Activated CD8-positive, alpha-beta memory T cell treated with anti-CD3 and anti-CD28 coated beads for 48 hours (primary cell): ENCODE measurements around the gene FTCDNL1.

Experiments used
- DNase-seq, 3 experiments: peaks; one replicate each; pipeline ENCODE4 v3.0.0-alpha.2; 2020; ENCODE audit warnings: low read depth in 2 of 3, low spot score in 2 of 3

The FTCDNL1 gene

DNA sequence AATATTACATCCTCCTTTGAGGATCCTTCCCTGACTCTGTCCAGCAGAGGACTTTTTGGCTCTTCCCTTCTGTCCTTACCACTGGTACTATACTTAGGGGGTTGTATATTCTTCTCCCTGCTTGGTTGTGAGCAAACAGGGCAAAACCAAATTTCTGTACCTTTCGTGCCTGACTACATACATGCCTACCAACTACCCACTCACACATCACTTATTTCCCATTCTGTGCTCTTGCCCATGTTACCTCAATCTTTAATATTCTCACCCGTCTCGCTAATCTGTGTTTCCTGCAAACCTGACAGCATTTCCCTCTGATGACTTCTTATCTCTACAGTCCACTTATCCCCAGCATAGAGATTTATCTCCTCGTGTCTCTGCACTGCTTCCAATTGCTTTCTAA lies 58.6 kb downstream of the FTCDNL1 start:
- no peak for DNase-seq

DNA sequence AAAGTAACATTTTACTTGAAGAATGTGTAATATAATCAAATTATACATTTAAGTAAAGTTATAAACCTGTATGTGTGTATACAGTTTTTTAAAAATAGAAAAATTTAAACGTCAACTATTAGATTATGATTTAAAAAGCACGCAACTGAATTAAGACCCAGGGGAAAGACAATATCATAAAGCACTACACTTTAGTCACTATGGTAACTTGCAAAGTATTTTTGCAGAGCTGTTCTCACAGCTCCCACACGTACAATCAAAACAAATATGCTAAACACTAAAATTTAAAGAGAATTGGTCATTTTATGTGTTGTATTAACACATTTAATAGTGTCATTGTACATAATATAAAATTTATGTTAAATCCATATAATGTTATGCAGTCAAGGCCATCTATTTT lies 59.7 kb downstream of the FTCDNL1 start:
- no peak for DNase-seq

DNA sequence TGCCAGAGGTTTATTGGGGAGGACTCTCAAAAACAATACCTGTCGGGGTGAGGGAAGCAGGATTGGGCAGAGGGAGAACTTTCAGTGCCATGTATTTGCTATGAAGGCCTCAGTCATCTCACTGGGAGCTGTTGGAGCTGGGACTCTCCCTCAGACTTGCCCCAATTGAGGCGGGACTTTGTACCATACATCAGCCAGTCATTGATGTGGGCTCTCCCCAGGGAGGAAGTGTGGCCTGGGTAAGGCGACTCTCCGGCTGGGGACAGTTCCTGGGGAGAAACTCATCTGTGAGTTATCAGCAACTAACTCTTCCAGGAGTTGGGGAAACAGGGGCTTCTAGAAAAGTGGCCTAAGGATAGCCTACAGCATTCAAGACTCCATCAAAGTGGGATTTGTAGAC lies 66.5 kb downstream of the FTCDNL1 start:
- no peak for DNase-seq

DNA sequence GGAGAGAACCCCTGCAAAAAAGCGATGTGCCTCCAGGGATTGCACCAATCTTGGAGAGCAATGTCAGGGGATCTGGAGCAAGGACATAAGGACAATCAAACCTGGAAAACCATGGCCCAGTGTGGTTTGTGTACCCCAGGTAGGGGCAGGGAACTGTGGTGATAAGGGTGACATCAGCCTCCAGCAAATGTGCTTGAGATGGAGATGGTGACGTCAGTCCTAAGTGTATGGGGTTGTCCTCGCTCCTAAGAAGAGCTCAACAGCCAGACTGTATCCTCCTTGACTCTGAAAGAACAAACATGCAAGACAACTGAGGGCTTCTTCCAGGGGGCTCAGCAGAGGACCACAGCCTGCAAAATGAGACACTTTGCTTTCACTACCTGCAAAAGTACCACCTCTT lies 71.4 kb downstream of the FTCDNL1 start:
- DNase-seq, result no peak

DNA sequence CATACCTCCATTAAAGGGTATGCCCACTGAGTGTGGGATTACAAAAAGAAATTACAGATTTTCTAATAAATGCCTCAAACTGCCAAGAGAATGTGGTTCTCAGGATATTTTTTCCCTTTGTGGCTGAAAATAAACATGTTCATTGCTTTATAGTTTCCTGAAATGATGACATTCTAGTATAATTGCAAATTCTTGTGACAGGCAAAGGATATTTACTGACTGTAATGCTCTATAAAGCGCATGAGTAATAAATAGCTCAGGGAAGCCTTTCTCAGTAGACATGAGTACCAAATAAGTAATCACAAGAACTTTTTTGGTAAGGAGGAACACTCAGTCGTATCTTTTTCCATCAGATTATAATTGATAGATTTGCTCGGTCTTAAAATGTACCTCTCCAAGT lies 72.3 kb downstream of the FTCDNL1 start:
- no peak for DNase-seq

DNA sequence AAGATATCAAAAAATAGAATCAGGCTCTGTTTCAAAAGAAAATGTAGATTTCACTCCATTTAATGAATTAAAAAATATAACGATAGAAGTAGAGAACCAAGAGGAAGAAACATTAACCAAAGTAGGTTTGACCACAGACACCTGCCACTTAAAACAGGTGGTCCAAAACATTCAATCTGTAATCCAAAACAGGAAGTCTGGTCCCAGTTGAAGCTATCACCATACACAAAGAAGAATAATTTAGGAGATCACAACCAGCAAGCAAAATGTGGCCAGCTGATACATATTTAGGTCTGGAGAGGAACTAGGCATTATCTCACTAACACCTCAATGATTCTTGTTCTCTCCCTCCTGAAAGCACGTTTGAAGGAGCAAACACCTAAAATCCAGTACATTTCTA lies 73.1 kb downstream of the FTCDNL1 start:
- DNase-seq, result no peak

DNA sequence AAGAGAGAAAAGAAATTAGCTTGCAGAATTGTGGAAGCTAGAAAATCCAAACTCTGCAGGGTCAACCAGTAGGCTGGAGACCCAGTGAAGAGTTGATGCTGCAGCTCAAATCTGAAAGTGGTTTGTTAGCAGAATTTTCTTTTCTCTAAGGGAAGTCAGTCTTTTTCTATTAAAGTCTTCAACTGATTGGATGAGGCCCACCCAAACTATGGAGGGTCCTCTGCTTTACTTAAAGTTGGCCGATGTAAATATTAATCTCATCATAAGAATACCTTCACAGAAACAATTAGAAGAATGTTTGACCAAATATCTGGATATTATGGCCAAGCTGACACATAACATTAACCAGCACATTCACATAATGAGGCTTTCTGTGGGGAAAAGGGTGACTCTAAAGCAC lies 73.7 kb downstream of the FTCDNL1 start:
- DNase-seq, result no peak

DNA sequence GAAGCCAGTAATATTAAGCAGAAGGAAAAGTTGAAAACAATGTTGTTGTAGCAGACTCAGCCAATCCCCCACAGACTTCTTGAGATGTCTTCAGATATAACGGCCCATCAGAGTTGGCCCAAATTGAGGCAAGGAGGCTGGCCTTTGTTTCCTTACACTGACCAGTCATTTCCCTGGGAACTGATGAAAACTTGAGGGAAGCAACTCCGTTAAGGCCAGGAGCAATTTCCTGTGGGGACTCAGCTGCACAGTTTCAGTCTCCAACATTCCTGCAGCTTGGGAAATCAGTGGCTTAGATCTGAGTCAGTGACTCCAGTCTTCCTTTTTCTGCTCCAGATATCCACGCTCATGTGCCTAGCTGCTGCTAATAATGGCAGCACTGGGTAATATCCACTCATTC lies 75.7 kb downstream of the FTCDNL1 start:
- no peak for DNase-seq

DNA sequence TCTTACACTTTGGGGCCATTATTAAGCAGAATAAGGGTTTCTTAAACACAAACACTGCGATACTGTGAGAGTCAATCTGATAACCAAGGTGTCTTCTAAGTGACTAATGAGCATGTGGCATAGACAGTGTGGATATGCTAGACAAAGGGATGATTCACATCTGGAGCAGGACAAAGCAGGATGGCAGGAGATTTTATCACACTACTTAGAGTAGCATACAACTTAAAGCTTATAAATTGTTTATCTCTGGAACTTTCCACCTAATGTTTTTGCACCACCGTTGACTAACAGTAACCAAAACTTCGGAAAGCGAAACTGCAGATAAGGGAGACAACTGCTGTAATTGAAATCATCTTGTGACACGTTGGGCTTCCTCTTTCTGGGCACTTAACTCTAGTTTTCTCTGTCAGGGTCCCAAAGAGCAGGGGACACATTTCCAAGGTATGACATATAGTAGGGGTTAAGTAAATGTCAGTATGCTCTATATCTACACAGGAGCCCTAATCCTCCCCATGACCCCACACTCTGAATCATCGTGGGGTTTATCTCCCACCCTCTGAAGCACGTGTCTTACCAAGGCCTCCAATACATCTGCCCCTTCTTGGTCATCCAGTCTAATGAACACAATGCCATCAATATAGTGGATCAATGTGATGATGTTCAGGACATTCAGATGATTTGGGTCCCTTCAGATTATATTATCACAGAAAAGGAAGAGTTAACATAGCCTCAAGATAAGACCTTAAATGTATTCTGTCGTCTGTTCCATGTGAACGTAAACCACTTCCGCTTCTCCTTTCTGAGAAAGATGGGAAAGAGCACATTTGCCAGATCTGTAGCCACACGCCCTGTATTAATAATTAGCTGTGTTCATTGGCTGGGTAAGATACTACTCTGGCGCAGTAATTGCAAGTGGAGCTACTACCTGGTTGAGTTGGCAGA lies 78.7 kb downstream of the FTCDNL1 start:
- no peak for DNase-seq

DNA sequence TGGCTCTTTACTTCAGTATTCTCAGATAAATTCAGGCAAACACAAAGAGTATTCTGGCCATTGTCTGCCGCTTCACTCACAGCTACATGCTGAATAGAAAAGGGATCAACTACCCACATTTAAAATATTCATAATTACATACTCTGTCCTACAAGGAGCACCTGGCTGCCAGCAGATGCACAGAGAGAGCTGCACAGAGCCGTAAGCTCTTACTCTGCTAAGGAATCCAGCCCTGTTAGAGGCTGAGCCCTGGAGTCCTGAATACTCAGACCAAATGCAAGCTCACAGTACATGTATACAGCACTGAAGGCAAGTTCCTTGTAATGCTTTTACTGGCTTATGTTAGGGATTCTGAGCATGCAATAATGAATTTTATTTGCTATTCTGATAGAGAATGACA lies 80.3 kb downstream of the FTCDNL1 start:
- no peak for DNase-seq

DNA sequence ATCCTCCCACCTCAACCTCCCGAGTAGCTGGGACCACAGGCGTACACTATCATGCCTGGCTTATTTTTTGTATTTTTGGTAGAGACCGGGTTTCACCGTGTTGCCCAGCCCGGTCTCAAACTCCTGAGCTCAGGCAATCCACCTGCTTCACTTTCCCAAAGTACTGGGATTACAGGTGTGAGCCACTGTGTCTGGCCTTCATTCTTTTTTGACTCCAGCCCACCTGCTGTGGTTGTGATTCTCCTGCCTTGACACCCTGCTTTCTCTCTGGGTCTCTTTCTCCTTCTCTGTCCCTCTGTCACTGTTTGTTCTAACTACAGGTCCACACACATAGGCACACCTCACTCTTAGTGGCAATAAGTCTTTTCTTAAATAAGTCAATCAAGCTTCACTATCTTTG lies 85.3 kb downstream of the FTCDNL1 start:
- DNase-seq, result no peak

DNA sequence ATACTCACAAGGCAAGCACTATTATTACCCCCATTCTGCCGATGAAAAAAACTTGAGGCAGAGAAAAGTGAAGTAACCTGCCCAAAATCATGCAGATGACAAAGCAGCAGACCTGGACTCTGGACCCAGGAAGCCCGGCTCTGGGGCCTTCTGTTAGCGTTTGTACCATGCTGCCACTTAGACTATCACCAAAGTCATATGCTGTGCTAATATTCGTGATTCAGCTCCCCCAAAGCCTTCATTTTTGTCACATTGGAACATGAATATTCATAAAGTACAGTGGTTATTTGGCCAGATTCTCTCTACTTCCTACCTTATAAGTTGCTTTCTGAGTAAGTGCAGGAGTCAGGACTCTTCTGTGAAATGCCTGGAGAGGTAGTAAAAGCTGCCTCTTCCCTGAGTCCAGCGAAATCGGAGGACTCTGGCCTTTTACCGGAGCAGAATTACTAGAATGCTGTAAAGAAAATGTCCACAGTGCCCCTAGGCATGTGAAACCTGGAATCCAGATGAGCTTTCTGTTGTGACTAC lies 86.7 kb downstream of the FTCDNL1 start:
- no peak for DNase-seq

DNA sequence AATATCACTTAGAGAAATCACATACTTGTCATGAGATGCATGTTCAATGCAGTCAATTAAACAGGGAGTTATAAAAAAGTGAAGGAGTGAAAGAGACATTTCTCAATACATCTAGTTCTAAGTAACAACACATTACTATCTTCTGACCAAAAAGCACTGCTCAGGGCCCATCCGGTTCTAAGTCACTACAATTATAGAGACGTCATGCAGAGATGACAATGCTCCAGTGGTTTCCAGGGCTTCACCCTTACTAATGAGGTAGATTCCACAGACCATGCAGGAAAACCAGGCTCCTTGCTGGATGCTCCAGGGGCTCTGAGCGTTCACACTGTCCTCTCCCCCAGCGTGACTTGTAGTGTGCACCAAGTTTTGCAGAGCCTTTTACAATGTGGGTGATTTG lies 88.0 kb downstream of the FTCDNL1 start:
- no peak for DNase-seq

DNA sequence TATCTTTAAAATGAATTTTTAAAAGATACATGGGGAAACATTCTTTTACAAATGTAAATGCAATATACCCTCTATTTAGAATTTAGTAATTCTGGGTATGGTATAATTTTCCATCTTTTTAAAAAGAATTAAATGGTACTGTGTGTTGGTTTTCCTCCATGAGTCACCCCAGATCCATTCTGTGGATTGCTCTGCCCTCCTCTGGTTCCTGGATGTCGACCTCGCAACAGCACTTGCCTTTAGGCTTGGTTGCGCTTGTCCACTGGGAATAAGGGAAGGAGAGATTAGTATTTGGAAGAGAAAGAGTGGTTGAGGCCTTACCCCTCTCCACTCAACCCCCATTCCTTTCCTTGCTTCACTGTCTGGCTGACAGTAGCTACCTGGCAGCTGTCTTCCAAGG lies 90.4 kb downstream of the FTCDNL1 start:
- no peak for DNase-seq

DNA sequence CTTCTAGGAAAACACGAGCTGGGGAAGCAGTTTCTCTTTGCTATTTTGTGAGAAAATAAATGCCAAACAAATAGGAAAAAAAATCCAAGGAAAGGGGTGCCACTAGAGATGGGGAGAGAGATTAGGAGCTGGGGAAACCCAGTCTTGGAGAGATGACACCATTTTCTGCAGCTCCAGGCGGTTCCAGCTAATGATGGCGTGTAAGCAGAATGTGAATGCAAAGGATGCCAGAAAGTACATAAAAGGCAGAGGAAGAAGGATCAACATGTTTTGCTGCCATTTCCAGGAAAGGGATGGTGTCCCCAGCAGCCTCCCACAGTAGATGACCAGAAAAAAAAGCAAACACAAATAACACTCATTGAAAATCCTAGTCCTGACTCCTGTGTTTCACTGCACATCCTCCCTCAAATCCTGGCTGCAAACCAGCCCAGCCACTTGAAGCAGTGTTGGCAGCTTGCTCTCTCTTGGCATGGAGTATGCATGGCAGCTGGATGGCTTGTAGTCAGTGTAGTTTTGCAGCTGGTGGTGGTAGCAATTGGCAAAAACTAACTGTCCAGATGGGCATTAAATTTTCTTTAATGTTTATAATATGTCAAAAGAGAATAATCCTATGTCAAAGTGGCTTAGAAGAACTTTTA lies 93.6 kb downstream of the FTCDNL1 start:
- no peak for DNase-seq

DNA sequence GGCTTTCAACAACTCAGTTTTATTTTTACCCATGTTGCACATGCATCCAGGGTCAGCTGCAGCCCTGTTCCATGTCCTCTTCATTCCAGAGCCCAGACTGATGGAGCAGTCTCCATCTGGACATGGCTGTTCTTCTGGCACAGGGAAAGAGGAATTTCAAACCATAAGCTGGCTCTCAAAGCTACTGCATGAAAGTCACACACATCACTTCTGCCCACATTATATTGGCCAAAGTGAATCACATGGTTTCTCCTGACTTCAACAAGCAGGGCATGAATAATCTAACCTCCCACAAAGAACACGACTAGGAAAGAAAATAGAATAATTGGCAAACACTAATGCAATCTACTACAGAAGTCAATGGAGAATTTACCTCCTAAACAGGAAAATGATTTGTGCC lies 94.2 kb downstream of the FTCDNL1 start:
- DNase-seq, result no peak

DNA sequence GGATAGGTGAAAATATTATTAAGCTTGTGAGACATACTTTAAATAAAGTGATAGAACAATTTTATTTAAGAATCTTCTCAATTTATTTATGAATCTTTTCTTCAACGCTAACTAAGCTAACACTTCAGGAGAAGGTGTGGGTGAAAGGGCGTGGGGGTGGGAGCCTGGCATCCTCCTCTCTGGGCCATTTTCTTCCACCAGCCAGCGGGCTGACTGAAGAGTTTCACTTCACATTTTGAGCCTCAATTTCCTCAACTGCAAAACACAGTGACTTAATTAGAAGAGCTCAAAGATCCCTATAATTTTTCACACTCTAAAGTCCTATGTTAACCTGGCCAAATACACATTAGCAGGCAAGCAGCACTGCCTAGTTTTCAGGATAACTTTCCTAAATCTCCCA lies 94.8 kb downstream of the FTCDNL1 start:
- no peak for DNase-seq

DNA sequence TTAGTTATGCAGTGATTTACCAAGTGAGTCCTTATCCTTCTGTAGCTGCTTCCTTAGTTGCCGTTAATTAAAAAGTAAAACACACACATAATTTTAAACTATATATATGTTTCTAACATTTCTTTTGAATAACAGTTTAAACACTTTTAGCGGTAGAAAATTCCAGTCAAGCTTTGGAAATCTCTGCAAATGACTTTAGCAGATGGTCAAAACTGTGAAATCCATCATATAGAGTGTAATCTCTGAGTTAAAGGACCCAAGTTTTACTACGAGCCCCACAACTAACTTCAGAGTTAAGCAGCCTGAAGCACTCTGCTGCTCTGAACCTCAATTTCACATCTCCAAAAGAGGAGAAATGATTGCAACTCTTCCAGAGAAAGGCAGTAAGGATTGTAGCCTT lies 96.2 kb downstream of the FTCDNL1 start:
- DNase-seq, result no peak

DNA sequence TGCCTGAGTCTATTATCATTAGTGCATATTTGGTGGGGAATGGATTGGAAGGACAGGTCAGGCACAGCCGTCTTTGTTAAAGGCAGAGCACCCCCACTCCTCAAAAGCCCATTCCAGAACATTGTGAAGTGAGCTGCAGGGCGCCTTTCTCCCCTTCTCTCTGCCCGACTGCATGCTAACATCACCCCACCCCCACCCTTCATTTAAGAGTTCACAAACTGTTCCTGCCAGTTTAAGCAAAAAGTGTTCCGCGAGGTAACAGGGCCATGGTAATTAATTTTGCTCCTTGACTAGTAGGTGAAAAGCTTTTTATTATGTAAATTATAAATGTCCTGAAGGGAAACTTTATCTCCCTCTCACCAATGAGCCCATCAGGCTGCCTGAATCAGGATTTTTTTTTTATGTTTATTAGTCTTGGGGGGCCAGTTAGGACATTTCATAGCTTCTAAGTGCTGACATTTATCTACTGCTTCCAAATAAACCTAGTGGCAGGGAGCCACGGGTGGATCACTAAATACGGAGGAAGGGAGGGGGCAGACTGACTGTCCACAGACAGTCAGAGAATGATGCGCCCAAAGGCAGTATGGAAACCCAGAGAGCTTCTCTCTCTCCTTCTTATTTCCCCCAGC lies 99.4 kb downstream of the FTCDNL1 start:
- no peak for DNase-seq

DNA sequence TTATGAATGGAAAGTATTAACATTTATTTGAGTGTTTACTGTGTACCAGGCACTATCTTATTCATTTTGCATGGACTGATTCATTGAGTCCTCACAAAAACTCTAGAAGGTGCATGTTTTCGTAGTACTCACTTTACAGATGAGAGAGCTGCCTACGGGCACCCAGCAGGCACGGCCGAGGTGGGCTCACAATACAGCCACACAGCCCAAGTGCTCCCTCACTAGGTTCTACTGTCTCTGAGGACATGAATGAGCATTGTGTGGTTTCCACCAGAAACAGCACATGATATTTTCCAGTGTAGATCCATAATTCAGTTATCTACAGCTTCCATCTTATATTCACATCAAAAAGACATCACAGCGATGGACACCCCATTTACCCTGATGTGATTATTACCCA lies 101.4 kb downstream of the FTCDNL1 start:
- DNase-seq, result no peak

DNA sequence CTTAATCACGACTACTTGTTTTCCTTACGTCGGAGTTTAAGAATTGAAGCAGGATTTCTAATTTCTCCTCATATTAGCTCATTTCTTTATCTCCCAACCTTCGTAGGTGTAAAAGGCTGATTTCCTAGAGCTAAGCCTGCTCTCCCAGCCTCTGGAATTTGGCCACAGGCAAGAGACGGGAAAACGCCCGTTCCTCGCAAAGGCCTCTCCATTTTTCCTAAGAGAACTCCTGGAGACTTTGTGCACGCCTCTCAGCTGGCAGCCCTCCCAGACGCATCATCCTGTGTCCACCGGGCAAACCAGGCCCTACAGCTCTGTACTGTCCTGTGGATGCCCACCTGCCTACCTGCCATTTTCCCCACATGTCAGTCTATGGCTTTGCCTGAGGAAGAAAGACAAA lies 106.3 kb downstream of the FTCDNL1 start:
- no peak for DNase-seq

DNA sequence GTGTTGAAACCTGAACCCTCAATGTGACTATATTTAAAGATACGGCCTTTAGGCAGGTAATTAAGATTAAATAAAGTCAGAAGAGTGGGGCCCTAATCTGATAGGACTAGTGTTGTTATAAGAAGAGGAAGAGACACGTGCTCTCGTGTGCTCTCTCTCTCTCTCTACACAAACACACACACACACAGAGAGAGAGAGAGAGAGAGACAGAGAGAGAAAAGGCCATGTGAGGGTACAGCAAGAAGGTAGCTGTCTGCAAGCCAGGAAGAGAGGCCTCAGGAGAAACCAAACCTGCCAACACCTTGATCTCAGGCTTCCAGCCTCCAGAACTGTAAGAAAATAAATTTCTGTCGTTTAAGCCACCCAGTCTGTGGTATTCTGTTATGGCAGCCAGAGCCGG lies 106.7 kb downstream of the FTCDNL1 start:
- DNase-seq, result no peak
